ENCODE measurements around the gene KCNQ4.
A peak's percentile ranks its signal among the peaks of the same experiment; 100 is the strongest.

KCNQ4 gene

GRCh38 chr1:40818264-40818961 lies 34.8 kb downstream of the KCNQ4 start:
- H3K27me3 ChIP-seq (ENCODE audit: control insufficient read depth, insufficient read depth, low read length) = peaks cover 13% of the 10 kb centered on the region
- peaks cover 4% of the 10 kb centered on the region for H3K4me1 ChIP-seq (ENCODE audit: control insufficient read depth, low read depth, low read length)
- no peaks in the 10 kb centered on the region for H3K9me3 ChIP-seq (ENCODE audit: control insufficient read depth, low read depth, low read length)
- H3K27ac ChIP-seq (ENCODE audit: low read length) = no peak overlapping the region
- no peaks in the 10 kb centered on the region for H3K36me3 ChIP-seq (ENCODE audit: control insufficient read depth, low read depth, low read length)
- no peak overlapping the region for H3K9ac ChIP-seq (ENCODE audit: low read length)
- peak overlapping the region; percentile 64 for H3K4me3 ChIP-seq (ENCODE audit: low read length)

- Histone ChIP-seq H3K4me1 (ENCODE audit: control insufficient read depth, low read depth, low read length) (peaks cover 4% of the 10 kb centered on the region), H3K36me3 (ENCODE audit: control insufficient read depth, low read depth, low read length) (no peaks in the 10 kb centered on the region), H3K27ac (ENCODE audit: low read length) (no peak overlapping the region), H3K9me3 (ENCODE audit: control insufficient read depth, low read depth, low read length) (no peaks in the 10 kb centered on the region), H3K9ac (ENCODE audit: low read length) (no peak overlapping the region), H3K27me3 (ENCODE audit: control insufficient read depth, insufficient read depth, low read length) (peaks cover 13% of the 10 kb centered on the region), H3K4me3 (ENCODE audit: low read length) (peak overlapping the region; percentile 64)
Measured at GRCh38 chr1:40819101-40819500, 35.5 kb downstream of the KCNQ4 start.

GRCh38 chr1:40820251-40820797 lies 36.7 kb downstream of the KCNQ4 start:
- Histone ChIP-seq H3K4me1 (ENCODE audit: control insufficient read depth, low read depth, low read length) (peaks cover 16% of the 10 kb centered on the region), H3K27ac (ENCODE audit: low read length) (no peak overlapping the region)

GRCh38 chr1:40820911-40821693 lies 37.5 kb downstream of the KCNQ4 start:
- no peaks in the 10 kb centered on the region for H3K36me3 ChIP-seq (ENCODE audit: control insufficient read depth, low read depth, low read length)
- H3K9ac ChIP-seq (ENCODE audit: low read length) = no peak overlapping the region
- peaks cover 13% of the 10 kb centered on the region for H3K27me3 ChIP-seq (ENCODE audit: control insufficient read depth, insufficient read depth, low read length)
- H3K27ac ChIP-seq (ENCODE audit: low read length) = no peak overlapping the region
- H3K4me3 ChIP-seq (ENCODE audit: low read length) = no peak overlapping the region
- peaks cover 21% of the 10 kb centered on the region for H3K4me1 ChIP-seq (ENCODE audit: control insufficient read depth, low read depth, low read length)
- H3K9me3 ChIP-seq (ENCODE audit: control insufficient read depth, low read depth, low read length) = no peaks in the 10 kb centered on the region

More at GRCh38 chr1:40820251-40820797, 36.7 kb downstream of the KCNQ4 start:
- Histone ChIP-seq H3K27me3 (ENCODE audit: control insufficient read depth, insufficient read depth, low read length) (peaks cover 13% of the 10 kb centered on the region), H3K4me3 (ENCODE audit: low read length) (no peak overlapping the region), H3K36me3 (ENCODE audit: control insufficient read depth, low read depth, low read length) (no peaks in the 10 kb centered on the region), H3K9me3 (ENCODE audit: control insufficient read depth, low read depth, low read length) (no peaks in the 10 kb centered on the region), H3K9ac (ENCODE audit: low read length) (no peak overlapping the region)

- Histone ChIP-seq H3K9ac (ENCODE audit: low read length) (no peak overlapping the region), H3K27ac (ENCODE audit: low read length) (no peak overlapping the region), H3K36me3 (ENCODE audit: control insufficient read depth, low read depth, low read length) (no peaks in the 10 kb centered on the region), H3K4me1 (ENCODE audit: control insufficient read depth, low read depth, low read length) (peaks cover 19% of the 10 kb centered on the region), H3K9me3 (ENCODE audit: control insufficient read depth, low read depth, low read length) (no peaks in the 10 kb centered on the region), H3K27me3 (ENCODE audit: control insufficient read depth, insufficient read depth, low read length) (peaks cover under 1% of the 10 kb centered on the region), H3K4me3 (ENCODE audit: low read length) (no peak overlapping the region)
Measured at GRCh38 chr1:40822890-40823289, 39.3 kb downstream of the KCNQ4 start.

GRCh38 chr1:40823345-40823744 lies 39.8 kb downstream of the KCNQ4 start:
- H3K27ac ChIP-seq (ENCODE audit: low read length) = no peak overlapping the region
- no peaks in the 10 kb centered on the region for H3K9me3 ChIP-seq (ENCODE audit: control insufficient read depth, low read depth, low read length)
- H3K4me1 ChIP-seq (ENCODE audit: control insufficient read depth, low read depth, low read length) = peaks cover 19% of the 10 kb centered on the region
- no peak overlapping the region for H3K4me3 ChIP-seq (ENCODE audit: low read length)
- no peaks in the 10 kb centered on the region for H3K36me3 ChIP-seq (ENCODE audit: control insufficient read depth, low read depth, low read length)
- H3K27me3 ChIP-seq (ENCODE audit: control insufficient read depth, insufficient read depth, low read length) = no peaks in the 10 kb centered on the region
- H3K9ac ChIP-seq (ENCODE audit: low read length) = no peak overlapping the region

GRCh38 chr1:40823983-40824382 lies 40.4 kb downstream of the KCNQ4 start:
- no peak overlapping the region for H3K27ac ChIP-seq (ENCODE audit: low read length)

GRCh38 chr1:40824591-40825434 lies 41.2 kb downstream of the KCNQ4 start:
- peaks cover 19% of the 10 kb centered on the region for H3K4me1 ChIP-seq (ENCODE audit: control insufficient read depth, low read depth, low read length)
- H3K27ac ChIP-seq (ENCODE audit: low read length) = no peak overlapping the region
- H3K9ac ChIP-seq (ENCODE audit: low read length) = no peak overlapping the region
- H3K4me3 ChIP-seq (ENCODE audit: low read length) = no peak overlapping the region
- no peaks in the 10 kb centered on the region for H3K36me3 ChIP-seq (ENCODE audit: control insufficient read depth, low read depth, low read length)
- no peaks in the 10 kb centered on the region for H3K9me3 ChIP-seq (ENCODE audit: control insufficient read depth, low read depth, low read length)
- no peaks in the 10 kb centered on the region for H3K27me3 ChIP-seq (ENCODE audit: control insufficient read depth, insufficient read depth, low read length)

More at GRCh38 chr1:40823983-40824382, 40.4 kb downstream of the KCNQ4 start:
- Histone ChIP-seq H3K27me3 (ENCODE audit: control insufficient read depth, insufficient read depth, low read length) (no peaks in the 10 kb centered on the region), H3K4me3 (ENCODE audit: low read length) (no peak overlapping the region), H3K9ac (ENCODE audit: low read length) (no peak overlapping the region), H3K36me3 (ENCODE audit: control insufficient read depth, low read depth, low read length) (no peaks in the 10 kb centered on the region), H3K9me3 (ENCODE audit: control insufficient read depth, low read depth, low read length) (no peaks in the 10 kb centered on the region), H3K4me1 (ENCODE audit: control insufficient read depth, low read depth, low read length) (peaks cover 19% of the 10 kb centered on the region)

- Histone ChIP-seq H3K4me3 (ENCODE audit: low read length) (no peak overlapping the region), H3K27me3 (ENCODE audit: control insufficient read depth, insufficient read depth, low read length) (no peaks in the 10 kb centered on the region), H3K36me3 (ENCODE audit: control insufficient read depth, low read depth, low read length) (no peaks in the 10 kb centered on the region), H3K9me3 (ENCODE audit: control insufficient read depth, low read depth, low read length) (no peaks in the 10 kb centered on the region), H3K9ac (ENCODE audit: low read length) (no peak overlapping the region), H3K27ac (ENCODE audit: low read length) (no peak overlapping the region), H3K4me1 (ENCODE audit: control insufficient read depth, low read depth, low read length) (peaks cover 19% of the 10 kb centered on the region)
Measured at GRCh38 chr1:40825435-40825788, 41.8 kb downstream of the KCNQ4 start.

- Histone ChIP-seq H3K4me1 (ENCODE audit: control insufficient read depth, low read depth, low read length) (peaks cover 19% of the 10 kb centered on the region), H3K9me3 (ENCODE audit: control insufficient read depth, low read depth, low read length) (no peaks in the 10 kb centered on the region), H3K9ac (ENCODE audit: low read length) (no peak overlapping the region), H3K27ac (ENCODE audit: low read length) (no peak overlapping the region), H3K27me3 (ENCODE audit: control insufficient read depth, insufficient read depth, low read length) (no peaks in the 10 kb centered on the region), H3K4me3 (ENCODE audit: low read length) (no peak overlapping the region), H3K36me3 (ENCODE audit: control insufficient read depth, low read depth, low read length) (no peaks in the 10 kb centered on the region)
Measured at GRCh38 chr1:40825996-40826395, 42.4 kb downstream of the KCNQ4 start.

- H3K9ac ChIP-seq (ENCODE audit: low read length) = no peak overlapping the region
- H3K27ac ChIP-seq (ENCODE audit: low read length) = no peak overlapping the region
- no peaks in the 10 kb centered on the region for H3K27me3 ChIP-seq (ENCODE audit: control insufficient read depth, insufficient read depth, low read length)
- H3K4me1 ChIP-seq (ENCODE audit: control insufficient read depth, low read depth, low read length) = peaks cover 13% of the 10 kb centered on the region
- H3K36me3 ChIP-seq (ENCODE audit: control insufficient read depth, low read depth, low read length) = no peaks in the 10 kb centered on the region
- H3K4me3 ChIP-seq (ENCODE audit: low read length) = no peak overlapping the region
- H3K9me3 ChIP-seq (ENCODE audit: control insufficient read depth, low read depth, low read length) = no peaks in the 10 kb centered on the region
Measured at GRCh38 chr1:40829631-40830245, 46.2 kb downstream of the KCNQ4 start.

Measured in iPS-18a (cell line).